Retinal pigment epithelial cell (primary cell): ENCODE data around the gene SHROOM2.

Source experiments
- DNase-seq: peaks from one replicate; pipeline ENCODE4 v3.0.0-alpha.2; 2010; ENCODE audit warnings: low read depth
- H3K4me3 ChIP-seq: 2 replicates; pipeline ENCODE4 v1.5.1; 2011; ENCODE audit warnings: mild to moderate bottlenecking, low read length, control low read depth, moderate library complexity
- TF ChIP-seq, protein P1 (sequence below): conservative IDR thresholded peaks from 2 replicates; pipeline ENCODE4 v1.5.1; 2011; ENCODE audit warnings: low read depth, low read length, control low read depth, inconsistent platforms

Gene SHROOM2

DNA sequence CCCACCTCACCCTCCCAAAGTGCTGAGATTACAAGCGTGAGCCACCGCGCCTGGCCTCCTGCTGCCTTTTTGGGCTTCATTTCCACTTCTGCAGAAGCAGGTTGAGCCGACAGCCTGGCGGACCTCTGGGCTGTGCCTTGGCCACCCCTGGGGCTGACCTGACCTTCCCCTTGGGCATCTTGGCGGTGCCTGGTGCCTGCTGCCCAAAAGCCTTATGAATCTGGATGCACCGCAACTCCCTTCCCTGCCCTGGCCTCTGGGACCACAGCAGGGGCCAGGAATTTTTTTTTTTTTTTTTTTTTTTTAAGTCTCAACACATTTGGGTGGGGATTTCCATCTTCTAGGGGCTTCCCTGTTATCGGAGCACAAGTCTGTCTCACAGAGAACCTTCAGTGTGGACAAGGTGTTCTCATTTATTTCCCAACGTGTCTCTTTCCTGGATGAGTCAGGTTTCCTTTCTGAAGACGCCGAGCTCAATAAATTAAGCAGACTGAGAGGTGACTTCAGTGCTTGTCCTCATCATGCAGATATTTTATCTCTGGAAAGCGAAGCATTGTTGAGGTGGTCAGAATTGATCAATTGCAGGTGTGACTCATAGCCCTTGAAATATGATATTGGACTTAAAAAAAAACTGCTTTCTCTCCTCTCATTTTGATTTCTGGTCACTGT lies 79.7 kb downstream of the SHROOM2 start:
- H3K4me3 ChIP-seq: no peak overlapping the region
- TF ChIP-seq, protein P1, sequence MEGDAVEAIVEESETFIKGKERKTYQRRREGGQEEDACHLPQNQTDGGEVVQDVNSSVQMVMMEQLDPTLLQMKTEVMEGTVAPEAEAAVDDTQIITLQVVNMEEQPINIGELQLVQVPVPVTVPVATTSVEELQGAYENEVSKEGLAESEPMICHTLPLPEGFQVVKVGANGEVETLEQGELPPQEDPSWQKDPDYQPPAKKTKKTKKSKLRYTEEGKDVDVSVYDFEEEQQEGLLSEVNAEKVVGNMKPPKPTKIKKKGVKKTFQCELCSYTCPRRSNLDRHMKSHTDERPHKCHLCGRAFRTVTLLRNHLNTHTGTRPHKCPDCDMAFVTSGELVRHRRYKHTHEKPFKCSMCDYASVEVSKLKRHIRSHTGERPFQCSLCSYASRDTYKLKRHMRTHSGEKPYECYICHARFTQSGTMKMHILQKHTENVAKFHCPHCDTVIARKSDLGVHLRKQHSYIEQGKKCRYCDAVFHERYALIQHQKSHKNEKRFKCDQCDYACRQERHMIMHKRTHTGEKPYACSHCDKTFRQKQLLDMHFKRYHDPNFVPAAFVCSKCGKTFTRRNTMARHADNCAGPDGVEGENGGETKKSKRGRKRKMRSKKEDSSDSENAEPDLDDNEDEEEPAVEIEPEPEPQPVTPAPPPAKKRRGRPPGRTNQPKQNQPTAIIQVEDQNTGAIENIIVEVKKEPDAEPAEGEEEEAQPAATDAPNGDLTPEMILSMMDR: no peak
- no peak for DNase-seq

- no peak for DNase-seq
- TF ChIP-seq, protein P1: no peak
- no peak overlapping the region for H3K4me3 ChIP-seq
Observed at GRCh38 chrX:9866633-9867032, 80.4 kb downstream of the SHROOM2 start.

DNA sequence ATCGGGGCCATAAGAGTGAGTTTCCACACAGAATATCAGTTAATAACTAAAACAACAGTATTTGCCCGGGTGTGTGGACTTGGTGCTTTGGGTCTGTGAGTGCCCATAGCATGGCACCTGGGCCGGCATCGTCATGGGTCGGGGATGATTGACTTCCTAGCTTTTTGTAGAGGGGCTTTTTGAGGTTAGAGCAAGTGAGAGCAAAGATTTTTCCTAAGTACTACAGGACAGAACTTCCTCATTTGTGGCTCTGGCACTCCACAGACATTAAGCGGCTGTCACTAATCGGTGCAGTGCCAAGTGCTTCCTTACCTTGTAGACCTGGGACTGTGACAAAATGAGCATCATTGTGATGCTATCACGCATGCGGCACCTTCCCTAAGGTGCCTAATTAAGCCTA lies 81.0 kb downstream of the SHROOM2 start:
- TF ChIP-seq, protein P1: no peak
- DNase-seq: no peak
- H3K4me3 ChIP-seq: no peak overlapping the region

GRCh38 chrX:9867753-9868152 lies 81.5 kb downstream of the SHROOM2 start:
- no peak overlapping the region for H3K4me3 ChIP-seq
- TF ChIP-seq, protein P1: no peak
- no peak for DNase-seq

DNA sequence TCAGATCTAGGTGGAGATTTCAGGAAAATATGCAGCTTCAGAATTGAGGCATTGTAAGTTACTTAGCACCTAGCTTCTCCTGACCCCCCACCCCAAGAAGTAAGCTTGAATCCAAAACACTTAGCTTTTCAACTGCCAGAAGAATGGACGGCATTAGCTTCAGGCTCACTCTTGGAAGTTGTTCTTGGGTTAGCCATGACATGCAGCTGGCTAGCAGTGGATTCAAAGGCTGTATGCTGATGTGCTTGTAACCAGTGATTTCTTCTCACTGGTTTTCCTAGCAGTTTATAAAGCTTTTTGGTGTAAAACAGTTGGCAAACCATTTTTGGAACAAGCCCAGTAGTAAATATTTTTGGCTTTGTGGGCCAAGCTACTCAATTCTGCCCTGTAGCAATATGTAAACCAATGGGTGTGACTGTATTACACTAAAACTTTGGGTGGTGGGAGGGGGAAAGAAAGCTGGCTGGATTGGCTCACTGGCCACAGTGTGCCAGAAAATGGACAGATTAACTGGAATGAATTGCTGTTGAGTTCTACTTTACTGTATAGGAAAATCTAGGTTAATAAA lies 85.6 kb downstream of the SHROOM2 start:
- TF ChIP-seq, protein P1: no peak
- no peak for DNase-seq
- H3K4me3 ChIP-seq: no peak overlapping the region

DNA sequence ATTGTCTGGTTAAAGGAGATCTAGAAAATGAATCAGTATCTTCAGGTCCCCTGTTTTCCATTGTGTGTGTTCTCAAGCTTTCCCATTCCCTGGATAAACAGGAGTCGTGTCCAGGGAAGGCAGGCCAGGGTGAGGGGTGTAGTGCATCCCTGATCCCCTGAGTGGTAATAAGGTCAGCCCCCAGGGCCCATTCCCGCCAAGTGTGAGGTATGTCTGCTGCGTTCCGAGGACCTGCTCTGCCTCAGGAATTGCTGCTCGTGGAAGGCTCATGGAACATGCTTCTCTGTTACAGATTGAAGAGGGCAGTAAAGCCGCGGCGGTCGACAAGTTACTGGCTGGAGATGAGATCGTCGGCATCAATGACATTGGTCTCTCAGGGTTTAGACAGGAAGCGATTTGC lies 87.1 kb downstream of the SHROOM2 start:
- no peak overlapping the region for H3K4me3 ChIP-seq
- DNase-seq: no peak
- TF ChIP-seq, protein P1: no peak

- DNase-seq: no peak
- no peak overlapping the region for H3K4me3 ChIP-seq
- TF ChIP-seq, protein P1: peak; percentile 65
Observed at GRCh38 chrX:9873952-9874351, 87.7 kb downstream of the SHROOM2 start.
